ENCODE results near the gene GNG2.

DNA sequence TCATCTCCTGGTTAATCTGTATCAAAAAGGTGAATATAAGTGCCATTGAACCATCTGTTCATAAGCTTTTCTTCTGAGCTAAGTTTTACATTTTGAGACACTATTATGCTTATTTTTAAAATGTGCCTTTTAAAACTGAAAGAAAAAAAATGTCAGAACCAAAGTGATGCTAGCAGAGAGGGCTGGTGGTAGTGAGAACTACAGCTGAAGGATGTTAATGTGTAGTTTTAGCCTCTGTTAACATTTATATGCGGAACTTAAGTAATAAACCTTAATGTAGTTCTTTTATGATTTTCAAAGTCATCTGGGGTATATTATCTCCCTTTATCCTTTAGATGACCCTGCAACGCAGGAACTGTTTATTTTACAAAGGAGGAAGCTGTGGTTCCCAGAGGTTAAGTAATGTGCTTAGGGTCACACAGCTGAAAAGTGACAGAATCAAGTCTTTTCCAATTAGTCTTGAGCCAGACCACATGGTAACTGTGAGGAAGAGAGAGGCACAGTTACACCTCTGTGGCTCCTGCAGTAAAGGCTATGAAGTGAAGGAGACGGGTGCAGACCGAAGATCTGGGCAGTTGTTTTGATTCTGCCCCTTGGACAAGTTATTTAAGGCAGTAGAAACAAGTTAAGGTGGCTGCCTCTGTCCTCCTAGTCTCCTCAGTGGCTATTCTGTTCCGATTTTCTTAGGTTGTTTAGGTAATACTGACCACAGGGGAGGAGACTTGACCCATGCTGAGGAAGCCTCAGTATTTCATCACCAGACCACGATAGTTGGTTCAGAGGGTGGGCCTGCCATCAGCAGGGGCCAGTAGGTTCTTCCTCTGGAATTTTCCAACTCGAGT lies 23.9 kb downstream of the GNG2 start:
- TF ChIP-seq, protein P1, sequence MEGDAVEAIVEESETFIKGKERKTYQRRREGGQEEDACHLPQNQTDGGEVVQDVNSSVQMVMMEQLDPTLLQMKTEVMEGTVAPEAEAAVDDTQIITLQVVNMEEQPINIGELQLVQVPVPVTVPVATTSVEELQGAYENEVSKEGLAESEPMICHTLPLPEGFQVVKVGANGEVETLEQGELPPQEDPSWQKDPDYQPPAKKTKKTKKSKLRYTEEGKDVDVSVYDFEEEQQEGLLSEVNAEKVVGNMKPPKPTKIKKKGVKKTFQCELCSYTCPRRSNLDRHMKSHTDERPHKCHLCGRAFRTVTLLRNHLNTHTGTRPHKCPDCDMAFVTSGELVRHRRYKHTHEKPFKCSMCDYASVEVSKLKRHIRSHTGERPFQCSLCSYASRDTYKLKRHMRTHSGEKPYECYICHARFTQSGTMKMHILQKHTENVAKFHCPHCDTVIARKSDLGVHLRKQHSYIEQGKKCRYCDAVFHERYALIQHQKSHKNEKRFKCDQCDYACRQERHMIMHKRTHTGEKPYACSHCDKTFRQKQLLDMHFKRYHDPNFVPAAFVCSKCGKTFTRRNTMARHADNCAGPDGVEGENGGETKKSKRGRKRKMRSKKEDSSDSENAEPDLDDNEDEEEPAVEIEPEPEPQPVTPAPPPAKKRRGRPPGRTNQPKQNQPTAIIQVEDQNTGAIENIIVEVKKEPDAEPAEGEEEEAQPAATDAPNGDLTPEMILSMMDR (IDR thresholded peaks at IDR 0.05), result no peak
- no peak for TF ChIP-seq TCF7L2 (IDR thresholded peaks at IDR 0.05; ENCODE audit: low read depth, low read length)
- no peak for TF ChIP-seq POLR2AphosphoS5 (IDR thresholded peaks at IDR 0.05; ENCODE audit: low read depth, low read length)
- TF ChIP-seq, protein P2, sequence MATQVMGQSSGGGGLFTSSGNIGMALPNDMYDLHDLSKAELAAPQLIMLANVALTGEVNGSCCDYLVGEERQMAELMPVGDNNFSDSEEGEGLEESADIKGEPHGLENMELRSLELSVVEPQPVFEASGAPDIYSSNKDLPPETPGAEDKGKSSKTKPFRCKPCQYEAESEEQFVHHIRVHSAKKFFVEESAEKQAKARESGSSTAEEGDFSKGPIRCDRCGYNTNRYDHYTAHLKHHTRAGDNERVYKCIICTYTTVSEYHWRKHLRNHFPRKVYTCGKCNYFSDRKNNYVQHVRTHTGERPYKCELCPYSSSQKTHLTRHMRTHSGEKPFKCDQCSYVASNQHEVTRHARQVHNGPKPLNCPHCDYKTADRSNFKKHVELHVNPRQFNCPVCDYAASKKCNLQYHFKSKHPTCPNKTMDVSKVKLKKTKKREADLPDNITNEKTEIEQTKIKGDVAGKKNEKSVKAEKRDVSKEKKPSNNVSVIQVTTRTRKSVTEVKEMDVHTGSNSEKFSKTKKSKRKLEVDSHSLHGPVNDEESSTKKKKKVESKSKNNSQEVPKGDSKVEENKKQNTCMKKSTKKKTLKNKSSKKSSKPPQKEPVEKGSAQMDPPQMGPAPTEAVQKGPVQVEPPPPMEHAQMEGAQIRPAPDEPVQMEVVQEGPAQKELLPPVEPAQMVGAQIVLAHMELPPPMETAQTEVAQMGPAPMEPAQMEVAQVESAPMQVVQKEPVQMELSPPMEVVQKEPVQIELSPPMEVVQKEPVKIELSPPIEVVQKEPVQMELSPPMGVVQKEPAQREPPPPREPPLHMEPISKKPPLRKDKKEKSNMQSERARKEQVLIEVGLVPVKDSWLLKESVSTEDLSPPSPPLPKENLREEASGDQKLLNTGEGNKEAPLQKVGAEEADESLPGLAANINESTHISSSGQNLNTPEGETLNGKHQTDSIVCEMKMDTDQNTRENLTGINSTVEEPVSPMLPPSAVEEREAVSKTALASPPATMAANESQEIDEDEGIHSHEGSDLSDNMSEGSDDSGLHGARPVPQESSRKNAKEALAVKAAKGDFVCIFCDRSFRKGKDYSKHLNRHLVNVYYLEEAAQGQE (IDR thresholded peaks at IDR 0.05; ENCODE audit: insufficient read depth in 1 of 2, low read depth in 2 of 2, low read length in 1 of 2), result no peak

All from Panc1 (cell line).